HuH-7.5 (cell line): Measurements from ENCODE around the gene POU3F1.

Experiments used
- DNase-seq: peaks from one replicate; pipeline ENCODE4 v3.0.0; 2011; ENCODE audit warnings: low spot score

The POU3F1 gene

GRCh38 chr1:38004284-38005108 is 42.1 kb downstream of the POU3F1 start:
- no peak for DNase-seq

- DNase-seq = no peak
Observed at GRCh38 chr1:38003261-38004250, 43.0 kb downstream of the POU3F1 start.

- peak; percentile 35 for DNase-seq
Observed at GRCh38 chr1:38000529-38001455, 45.8 kb downstream of the POU3F1 start.

- DNase-seq = no peak
Observed at GRCh38 chr1:38000233-38000528, 46.4 kb downstream of the POU3F1 start.

GRCh38 chr1:37999430-38000232 is 47.0 kb downstream of the POU3F1 start:
- DNase-seq = no peak

- no peak for DNase-seq
Observed at GRCh38 chr1:37998913-37999429, 47.6 kb downstream of the POU3F1 start.

GRCh38 chr1:37998089-37998808 is 48.3 kb downstream of the POU3F1 start:
- no peak for DNase-seq

- no peak for DNase-seq
Observed at GRCh38 chr1:37997256-37998088, 49.1 kb downstream of the POU3F1 start.

- DNase-seq = no peak
Observed at GRCh38 chr1:37995751-37996345, 50.7 kb downstream of the POU3F1 start.

- no peak for DNase-seq
Observed at GRCh38 chr1:37994886-37995566, 51.6 kb downstream of the POU3F1 start.
